ENCODE measurements around the gene CAPZB.

Gene CAPZB

GRCh38 chr1:19435181-19435580 is 50.2 kb downstream of the CAPZB start:
- no peak for DNase-seq (ENCODE audit: low read depth, low spot score)
- no peak overlapping the region for H3K27ac ChIP-seq

GRCh38 chr1:19433719-19433998 is 51.7 kb downstream of the CAPZB start:
- no peak for DNase-seq (ENCODE audit: low read depth, low spot score)
- no peak overlapping the region for H3K27ac ChIP-seq

GRCh38 chr1:19432943-19433718 is 52.2 kb downstream of the CAPZB start:
- H3K27ac ChIP-seq: no peak overlapping the region
- DNase-seq (ENCODE audit: low read depth, low spot score): no peak

GRCh38 chr1:19430121-19431068 is 54.9 kb downstream of the CAPZB start:
- H3K27ac ChIP-seq: peak overlapping the region; percentile 16
- no peak for DNase-seq (ENCODE audit: low read depth, low spot score)

GRCh38 chr1:19429611-19430010 is 55.7 kb downstream of the CAPZB start:
- DNase-seq (ENCODE audit: low read depth, low spot score): no peak
- H3K27ac ChIP-seq: no peak overlapping the region

- no peak for DNase-seq (ENCODE audit: low read depth, low spot score)
- no peak overlapping the region for H3K27ac ChIP-seq
Measured at GRCh38 chr1:19427087-19427781, 58.1 kb downstream of the CAPZB start.

GRCh38 chr1:19426294-19427086 is 58.8 kb downstream of the CAPZB start:
- no peak overlapping the region for H3K27ac ChIP-seq
- DNase-seq (ENCODE audit: low read depth, low spot score): no peak

- H3K27ac ChIP-seq: no peak overlapping the region
- no peak for DNase-seq (ENCODE audit: low read depth, low spot score)
Measured at GRCh38 chr1:19425646-19426239, 59.6 kb downstream of the CAPZB start.

- DNase-seq (ENCODE audit: low read depth, low spot score): no peak
- no peak overlapping the region for H3K27ac ChIP-seq
Measured at GRCh38 chr1:19424651-19425570, 60.4 kb downstream of the CAPZB start.

- DNase-seq (ENCODE audit: low read depth, low spot score): no peak
- no peak overlapping the region for H3K27ac ChIP-seq
Measured at GRCh38 chr1:19423130-19423529, 62.2 kb downstream of the CAPZB start.

GRCh38 chr1:19421365-19421764 is 64.0 kb downstream of the CAPZB start:
- no peak for DNase-seq (ENCODE audit: low read depth, low spot score)
- no peak overlapping the region for H3K27ac ChIP-seq

- H3K27ac ChIP-seq: no peak overlapping the region
- DNase-seq (ENCODE audit: low read depth, low spot score): no peak
Measured at GRCh38 chr1:19420606-19421005, 64.7 kb downstream of the CAPZB start.

GRCh38 chr1:19419691-19420090 is 65.6 kb downstream of the CAPZB start:
- H3K27ac ChIP-seq: no peak overlapping the region

GRCh38 chr1:19418503-19418971 is 66.8 kb downstream of the CAPZB start:
- DNase-seq (ENCODE audit: low read depth, low spot score): no peak
- H3K27ac ChIP-seq: no peak overlapping the region

More at GRCh38 chr1:19419691-19420090, 65.6 kb downstream of the CAPZB start:
- DNase-seq (ENCODE audit: low read depth, low spot score): no peak

GRCh38 chr1:19416921-19417470 is 68.3 kb downstream of the CAPZB start:
- no peak for DNase-seq (ENCODE audit: low read depth, low spot score)
- H3K27ac ChIP-seq: peak overlapping the region; percentile 25

GRCh38 chr1:19416145-19416544 is 69.2 kb downstream of the CAPZB start:
- H3K27ac ChIP-seq: peak overlapping the region; percentile 25
- DNase-seq (ENCODE audit: low read depth, low spot score): no peak

GRCh38 chr1:19414515-19415121 is 70.7 kb downstream of the CAPZB start:
- no peak for DNase-seq (ENCODE audit: low read depth, low spot score)
- H3K27ac ChIP-seq: no peak overlapping the region

- no peak for DNase-seq (ENCODE audit: low read depth, low spot score)
- H3K27ac ChIP-seq: no peak overlapping the region
Measured at GRCh38 chr1:19413999-19414398, 71.3 kb downstream of the CAPZB start.

Data from epithelial cell of prostate (primary cell).